HEK293 (cell line): ENCODE data around the gene PPFIA3.

Experiments used
- AEBP2 ChIP-seq: fragments of 450-650 bp; formaldehyde crosslinking; IDR thresholded peaks from 2 replicates; pipeline ENCODE4 v1.5.1; 2016; ENCODE audit warnings: missing biosample characterization, missing genetic modification characterization, borderline replicate concordance
- BCL11A ChIP-seq: fragments of 450-650 bp; formaldehyde crosslinking; IDR thresholded peaks from 2 replicates; pipeline ENCODE4 v1.5.1; 2016; ENCODE audit warnings: low read depth, missing biosample characterization, missing genetic modification characterization
- BCL11B ChIP-seq: fragments of 450-650 bp; formaldehyde crosslinking; IDR thresholded peaks from 2 replicates; pipeline ENCODE4 v1.5.1; 2016; ENCODE audit warnings: low read depth, missing biosample characterization, missing genetic modification characterization
- GLI4 ChIP-seq: fragments of 450-650 bp; formaldehyde crosslinking; IDR thresholded peaks from 2 replicates; pipeline ENCODE4 v1.5.1; 2016; ENCODE audit warnings: missing biosample characterization, missing genetic modification characterization
- GLIS2 ChIP-seq: fragments of 450-650 bp; formaldehyde crosslinking; IDR thresholded peaks from 2 replicates; pipeline ENCODE4 v1.5.1; 2016; ENCODE audit warnings: missing biosample characterization, missing genetic modification characterization
- HOXA7 ChIP-seq: sonication (generic); formaldehyde crosslinking; IDR thresholded peaks from 2 replicates; pipeline ENCODE4 v1.8.1; 2022; ENCODE audit warnings: missing genetic modification reagents, borderline replicate concordance
- KLF1 ChIP-seq: fragments of 450-650 bp; formaldehyde crosslinking; IDR thresholded peaks from 2 replicates; pipeline ENCODE4 v1.5.1; 2016; ENCODE audit warnings: missing biosample characterization, missing genetic modification characterization
- PRDM6 ChIP-seq: fragments of 450-650 bp; formaldehyde crosslinking; IDR thresholded peaks from 2 replicates; pipeline ENCODE4 v1.5.1; 2017; ENCODE audit warnings: missing biosample characterization, missing genetic modification characterization
- SCRT1 ChIP-seq: fragments of 450-650 bp; formaldehyde crosslinking; IDR thresholded peaks from 2 replicates; pipeline ENCODE4 v1.5.1; 2016; ENCODE audit warnings: missing biosample characterization, missing genetic modification characterization, borderline replicate concordance
- SP7 ChIP-seq: fragments of 450-650 bp; formaldehyde crosslinking; IDR thresholded peaks from 2 replicates; pipeline ENCODE4 v1.5.1; 2016; ENCODE audit warnings: missing biosample characterization, missing genetic modification characterization
- YY2 ChIP-seq: fragments of 450-650 bp; formaldehyde crosslinking; IDR thresholded peaks from 2 replicates; pipeline ENCODE4 v1.5.1; 2016; ENCODE audit warnings: missing biosample characterization, missing genetic modification characterization
- ZBTB17 ChIP-seq: fragments of 450-650 bp; formaldehyde crosslinking; IDR thresholded peaks from 2 replicates; pipeline ENCODE4 v1.5.1; 2016; ENCODE audit warnings: missing biosample characterization, missing genetic modification characterization
- ZNF157 ChIP-seq: fragments of 450-650 bp; formaldehyde crosslinking; IDR thresholded peaks from 2 replicates; pipeline ENCODE4 v1.5.1; 2016; ENCODE audit warnings: missing biosample characterization, missing genetic modification characterization
- ZNF169 ChIP-seq: fragments of 450-650 bp; formaldehyde crosslinking; IDR thresholded peaks from 2 replicates; pipeline ENCODE4 v1.5.1; 2016; ENCODE audit warnings: missing biosample characterization, missing genetic modification characterization
- ZNF175 ChIP-seq: fragments of 450-650 bp; formaldehyde crosslinking; IDR thresholded peaks from 2 replicates; pipeline ENCODE4 v1.5.1; 2016; ENCODE audit warnings: missing biosample characterization, missing genetic modification characterization
- ZNF214 ChIP-seq: fragments of 450-650 bp; formaldehyde crosslinking; IDR thresholded peaks from 2 replicates; pipeline ENCODE4 v1.5.1; 2017; ENCODE audit warnings: missing biosample characterization, mild to moderate bottlenecking, missing genetic modification characterization, borderline replicate concordance
- ZNF341 ChIP-seq: fragments of 450-650 bp; formaldehyde crosslinking; IDR thresholded peaks from 2 replicates; pipeline ENCODE4; 2016; ENCODE audit warnings: low read depth, missing biosample characterization, missing genetic modification characterization
- ZNF394 ChIP-seq: fragments of 450-650 bp; formaldehyde crosslinking; IDR thresholded peaks from 2 replicates; pipeline ENCODE4 v1.5.1; 2016; ENCODE audit warnings: missing biosample characterization, missing genetic modification characterization, mild to moderate bottlenecking, moderate library complexity, borderline replicate concordance
- ZNF488 ChIP-seq: fragments of 450-650 bp; formaldehyde crosslinking; IDR thresholded peaks from 2 replicates; pipeline ENCODE4 v1.5.1; 2016; ENCODE audit warnings: missing biosample characterization, missing genetic modification characterization
- ZNF558 ChIP-seq: fragments of 450-650 bp; formaldehyde crosslinking; IDR thresholded peaks from 2 replicates; pipeline ENCODE4 v1.5.1; 2016; ENCODE audit warnings: missing biosample characterization, missing genetic modification characterization
- ZNF621 ChIP-seq: fragments of 450-650 bp; formaldehyde crosslinking; IDR thresholded peaks from 2 replicates; pipeline ENCODE4 v1.5.1; 2017; ENCODE audit warnings: missing biosample characterization, missing genetic modification characterization
- ZNF660 ChIP-seq: fragments of 450-650 bp; IDR thresholded peaks from 2 replicates; pipeline ENCODE4 v1.5.1; 2018; ENCODE audit warnings: missing biosample characterization, mild to moderate bottlenecking, missing genetic modification characterization
- ZNF792 ChIP-seq: fragments of 450-650 bp; formaldehyde crosslinking; IDR thresholded peaks from 2 replicates; pipeline ENCODE4 v1.5.1; 2016; ENCODE audit warnings: missing biosample characterization, missing genetic modification characterization
- ZNF830 ChIP-seq: fragments of 450-650 bp; IDR thresholded peaks from 2 replicates; pipeline ENCODE4 v1.5.0; 2018; ENCODE audit warnings: missing biosample characterization, missing genetic modification characterization, low read depth, mild to moderate bottlenecking, moderate library complexity
- ZSCAN23 ChIP-seq: fragments of 450-650 bp; formaldehyde crosslinking; IDR thresholded peaks from 2 replicates; pipeline ENCODE4 v1.5.1; 2016; ENCODE audit warnings: missing biosample characterization, missing genetic modification characterization
- TF ChIP-seq, protein P1 (sequence below): fragments of 450-650 bp; formaldehyde crosslinking; IDR thresholded peaks from 2 replicates; pipeline ENCODE4 v1.5.1; 2016; ENCODE audit warnings: missing biosample characterization, missing genetic modification characterization, borderline replicate concordance
- TF ChIP-seq, protein P2 (sequence below): IDR thresholded peaks from 2 replicates; pipeline ENCODE4 v1.6.1; 2011; ENCODE audit warnings: mild to moderate bottlenecking, low read depth, low read length, borderline replicate concordance
- TF ChIP-seq, protein P3 (sequence below): sonication (generic); formaldehyde crosslinking; IDR thresholded peaks from 2 replicates; pipeline ENCODE4 v1.8.1; 2022; ENCODE audit warnings: mild to moderate bottlenecking, moderate library complexity, missing genetic modification reagents

The PPFIA3 gene

DNA sequence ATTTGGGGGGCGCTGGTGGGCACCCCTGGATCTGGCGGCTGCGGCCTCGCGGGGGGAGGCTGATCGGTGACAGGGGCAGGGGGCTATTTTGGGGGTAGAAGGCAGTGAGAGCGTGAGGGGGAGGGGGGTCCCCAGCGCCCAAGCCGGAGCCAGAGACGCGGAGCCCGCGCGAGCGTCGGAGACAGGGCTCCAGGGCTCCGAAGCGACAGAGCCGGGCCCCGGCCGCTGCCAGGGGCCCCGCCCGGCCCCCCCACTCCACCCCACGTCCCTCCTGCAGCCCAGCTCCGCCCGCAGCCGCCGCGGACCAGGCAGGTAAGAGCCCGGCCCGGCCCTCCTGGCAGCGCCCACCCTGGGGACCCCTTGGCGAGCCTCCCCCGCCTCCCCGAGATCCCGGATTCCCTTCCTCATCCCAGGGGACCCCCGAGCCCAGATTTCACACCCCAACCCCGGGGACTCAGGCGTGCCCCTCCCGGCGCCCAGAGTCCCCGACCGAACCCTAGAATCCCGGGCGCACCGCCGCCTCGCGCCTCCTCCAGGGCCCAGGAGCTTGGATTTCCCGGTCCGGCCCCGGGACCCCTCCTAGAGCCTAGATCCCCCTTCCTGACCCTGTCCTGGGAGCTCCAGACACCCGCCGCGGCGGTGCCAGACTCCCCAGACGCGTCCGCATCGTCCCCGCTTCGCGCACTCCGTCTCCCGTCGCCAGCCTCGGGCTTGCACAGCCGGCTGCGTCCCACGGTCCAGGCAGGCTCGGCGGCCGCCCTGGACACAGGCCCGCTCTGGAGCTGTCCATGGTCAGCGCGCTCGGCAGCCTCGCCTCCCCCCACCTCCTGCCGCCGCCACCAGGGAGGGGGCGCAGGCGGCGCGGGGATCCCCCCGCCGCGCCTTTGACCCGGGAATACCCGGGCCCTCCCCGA, at the start of gene PPFIA3 (continued):
- no peak for TF ChIP-seq ZSCAN23 (tag by site-specific recombination)
- TF ChIP-seq SP7 (tag by site-specific recombination): no peak
- TF ChIP-seq HOXA7 (CRISPR knock-in tag): no peak
- TF ChIP-seq ZNF660 (tag by site-specific recombination): no peak
- no peak for TF ChIP-seq PRDM6
- TF ChIP-seq, protein P1, sequence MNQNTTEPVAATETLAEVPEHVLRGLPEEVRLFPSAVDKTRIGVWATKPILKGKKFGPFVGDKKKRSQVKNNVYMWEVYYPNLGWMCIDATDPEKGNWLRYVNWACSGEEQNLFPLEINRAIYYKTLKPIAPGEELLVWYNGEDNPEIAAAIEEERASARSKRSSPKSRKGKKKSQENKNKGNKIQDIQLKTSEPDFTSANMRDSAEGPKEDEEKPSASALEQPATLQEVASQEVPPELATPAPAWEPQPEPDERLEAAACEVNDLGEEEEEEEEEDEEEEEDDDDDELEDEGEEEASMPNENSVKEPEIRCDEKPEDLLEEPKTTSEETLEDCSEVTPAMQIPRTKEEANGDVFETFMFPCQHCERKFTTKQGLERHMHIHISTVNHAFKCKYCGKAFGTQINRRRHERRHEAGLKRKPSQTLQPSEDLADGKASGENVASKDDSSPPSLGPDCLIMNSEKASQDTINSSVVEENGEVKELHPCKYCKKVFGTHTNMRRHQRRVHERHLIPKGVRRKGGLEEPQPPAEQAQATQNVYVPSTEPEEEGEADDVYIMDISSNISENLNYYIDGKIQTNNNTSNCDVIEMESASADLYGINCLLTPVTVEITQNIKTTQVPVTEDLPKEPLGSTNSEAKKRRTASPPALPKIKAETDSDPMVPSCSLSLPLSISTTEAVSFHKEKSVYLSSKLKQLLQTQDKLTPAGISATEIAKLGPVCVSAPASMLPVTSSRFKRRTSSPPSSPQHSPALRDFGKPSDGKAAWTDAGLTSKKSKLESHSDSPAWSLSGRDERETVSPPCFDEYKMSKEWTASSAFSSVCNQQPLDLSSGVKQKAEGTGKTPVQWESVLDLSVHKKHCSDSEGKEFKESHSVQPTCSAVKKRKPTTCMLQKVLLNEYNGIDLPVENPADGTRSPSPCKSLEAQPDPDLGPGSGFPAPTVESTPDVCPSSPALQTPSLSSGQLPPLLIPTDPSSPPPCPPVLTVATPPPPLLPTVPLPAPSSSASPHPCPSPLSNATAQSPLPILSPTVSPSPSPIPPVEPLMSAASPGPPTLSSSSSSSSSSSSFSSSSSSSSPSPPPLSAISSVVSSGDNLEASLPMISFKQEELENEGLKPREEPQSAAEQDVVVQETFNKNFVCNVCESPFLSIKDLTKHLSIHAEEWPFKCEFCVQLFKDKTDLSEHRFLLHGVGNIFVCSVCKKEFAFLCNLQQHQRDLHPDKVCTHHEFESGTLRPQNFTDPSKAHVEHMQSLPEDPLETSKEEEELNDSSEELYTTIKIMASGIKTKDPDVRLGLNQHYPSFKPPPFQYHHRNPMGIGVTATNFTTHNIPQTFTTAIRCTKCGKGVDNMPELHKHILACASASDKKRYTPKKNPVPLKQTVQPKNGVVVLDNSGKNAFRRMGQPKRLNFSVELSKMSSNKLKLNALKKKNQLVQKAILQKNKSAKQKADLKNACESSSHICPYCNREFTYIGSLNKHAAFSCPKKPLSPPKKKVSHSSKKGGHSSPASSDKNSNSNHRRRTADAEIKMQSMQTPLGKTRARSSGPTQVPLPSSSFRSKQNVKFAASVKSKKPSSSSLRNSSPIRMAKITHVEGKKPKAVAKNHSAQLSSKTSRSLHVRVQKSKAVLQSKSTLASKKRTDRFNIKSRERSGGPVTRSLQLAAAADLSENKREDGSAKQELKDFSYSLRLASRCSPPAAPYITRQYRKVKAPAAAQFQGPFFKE (tag by site-specific recombination): no peak
- no peak for TF ChIP-seq KLF1 (tag by site-specific recombination)
- no peak for TF ChIP-seq GLI4 (tag by site-specific recombination)
- no peak for TF ChIP-seq BCL11A (tag by site-specific recombination)
- no peak for TF ChIP-seq ZNF394
- no peak for TF ChIP-seq ZNF341 (tag by site-specific recombination)
- TF ChIP-seq ZNF157: no peak
- TF ChIP-seq ZNF792 (tag by site-specific recombination): no peak
- TF ChIP-seq ZNF175 (tag by site-specific recombination): no peak
- no peak for TF ChIP-seq YY2 (tag by site-specific recombination)
- TF ChIP-seq AEBP2 (tag by site-specific recombination): no peak
- TF ChIP-seq ZNF214 (tag by site-specific recombination): no peak
- no peak for TF ChIP-seq ZNF169 (tag by site-specific recombination)
- TF ChIP-seq, protein P2, sequence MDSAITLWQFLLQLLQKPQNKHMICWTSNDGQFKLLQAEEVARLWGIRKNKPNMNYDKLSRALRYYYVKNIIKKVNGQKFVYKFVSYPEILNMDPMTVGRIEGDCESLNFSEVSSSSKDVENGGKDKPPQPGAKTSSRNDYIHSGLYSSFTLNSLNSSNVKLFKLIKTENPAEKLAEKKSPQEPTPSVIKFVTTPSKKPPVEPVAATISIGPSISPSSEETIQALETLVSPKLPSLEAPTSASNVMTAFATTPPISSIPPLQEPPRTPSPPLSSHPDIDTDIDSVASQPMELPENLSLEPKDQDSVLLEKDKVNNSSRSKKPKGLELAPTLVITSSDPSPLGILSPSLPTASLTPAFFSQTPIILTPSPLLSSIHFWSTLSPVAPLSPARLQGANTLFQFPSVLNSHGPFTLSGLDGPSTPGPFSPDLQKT: no peak
- TF ChIP-seq BCL11B (tag by site-specific recombination): no peak
- TF ChIP-seq, protein P3, sequence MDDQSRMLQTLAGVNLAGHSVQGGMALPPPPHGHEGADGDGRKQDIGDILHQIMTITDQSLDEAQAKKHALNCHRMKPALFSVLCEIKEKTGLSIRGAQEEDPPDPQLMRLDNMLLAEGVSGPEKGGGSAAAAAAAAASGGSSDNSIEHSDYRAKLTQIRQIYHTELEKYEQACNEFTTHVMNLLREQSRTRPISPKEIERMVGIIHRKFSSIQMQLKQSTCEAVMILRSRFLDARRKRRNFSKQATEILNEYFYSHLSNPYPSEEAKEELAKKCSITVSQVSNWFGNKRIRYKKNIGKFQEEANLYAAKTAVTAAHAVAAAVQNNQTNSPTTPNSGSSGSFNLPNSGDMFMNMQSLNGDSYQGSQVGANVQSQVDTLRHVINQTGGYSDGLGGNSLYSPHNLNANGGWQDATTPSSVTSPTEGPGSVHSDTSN: peak; percentile 68; the same call in 1 of the 2 replicates
- peak; percentile 61 for TF ChIP-seq GLIS2 (tag by site-specific recombination)
- no peak for TF ChIP-seq ZBTB17 (tag by site-specific recombination)
- no peak for TF ChIP-seq ZNF558 (tag by site-specific recombination)
- TF ChIP-seq ZNF830 (tag by site-specific recombination): no peak
- no peak for TF ChIP-seq ZNF621 (tag by site-specific recombination)
- no peak for TF ChIP-seq SCRT1 (tag by site-specific recombination)
- no peak for TF ChIP-seq ZNF488 (tag by site-specific recombination)
